ENCODE data around the gene CLDN4.
"Not testable (repeated sequence)": the region's sequence is repeated elsewhere in the genome, so short reads cannot be mapped to it uniquely, and the experiment has no call there.

CLDN4 gene

GRCh38 chr7:73830681-73831583 is at the start of gene CLDN4:
CLDN4 (plus strand) TSS chr7:73830996; CDS start chr7:73831202, 206 bp downstream.
- DNase-seq = no peak

DNA sequence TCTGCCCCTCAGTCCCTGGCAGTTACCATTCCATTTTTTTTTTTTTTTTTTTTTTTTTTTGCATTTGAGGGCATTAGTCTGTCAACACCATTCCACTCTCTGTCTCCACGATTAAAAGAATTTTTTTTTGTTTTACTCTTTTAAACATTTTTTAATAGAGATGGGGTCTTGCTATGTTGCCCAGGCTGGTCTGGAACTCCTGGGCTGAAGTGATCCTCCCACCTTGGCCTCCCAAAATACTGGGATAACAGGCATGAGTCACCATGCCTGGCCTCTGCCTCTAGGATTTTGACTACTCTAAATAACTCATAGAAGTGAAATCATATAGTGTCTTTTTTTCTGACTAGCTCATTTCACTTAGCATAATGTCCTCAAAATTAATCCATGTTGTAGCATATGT is 44.2 kb upstream of the CLDN4 start:
- DNase-seq = no peak

DNA sequence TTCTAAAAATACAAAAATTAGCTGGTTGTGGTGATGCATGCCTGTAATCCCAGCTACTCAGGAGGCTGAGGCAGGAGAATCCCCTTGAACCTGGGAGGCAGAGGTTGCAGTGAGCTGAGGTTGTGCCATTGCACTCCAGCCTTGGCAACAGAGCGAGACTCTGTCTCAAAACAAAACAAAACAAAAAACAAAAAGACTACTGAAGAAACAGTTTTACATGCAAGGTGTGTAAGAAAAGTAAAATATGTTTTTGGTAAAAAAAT is 43.1 kb upstream of the CLDN4 start:
- DNase-seq = not testable (repeated sequence)

GRCh38 chr7:73789051-73789450 is 41.7 kb upstream of the CLDN4 start:
- DNase-seq = no peak

GRCh38 chr7:73791170-73791690 is 39.6 kb upstream of the CLDN4 start:
- DNase-seq = not testable (repeated sequence)

DNA sequence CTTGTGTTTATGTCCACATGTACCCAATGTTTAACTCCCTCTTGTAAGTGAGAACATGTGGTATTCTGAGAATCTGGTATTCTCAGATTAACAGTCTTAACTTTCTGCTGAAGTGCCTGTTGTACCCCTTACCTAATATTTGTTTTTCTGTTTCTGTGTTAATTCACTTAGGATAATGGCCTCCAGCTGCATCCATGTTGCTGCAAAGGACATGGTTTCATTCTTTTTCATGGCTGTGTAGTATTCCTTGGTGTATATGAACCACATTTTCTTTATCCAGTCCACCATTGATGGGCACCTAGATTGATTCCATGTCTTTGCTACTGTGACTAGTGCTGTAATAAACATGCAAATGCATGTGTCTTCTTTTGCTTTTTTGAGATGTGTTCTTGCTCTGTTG is 35.6 kb upstream of the CLDN4 start:
- DNase-seq = not testable (repeated sequence)

- DNase-seq = not testable (repeated sequence)
These were observed 34.1 kb upstream of the CLDN4 start for GRCh38 chr7:73796656-73797055.

GRCh38 chr7:73797176-73797575 is 33.6 kb upstream of the CLDN4 start:
- DNase-seq = not testable (repeated sequence)

DNA sequence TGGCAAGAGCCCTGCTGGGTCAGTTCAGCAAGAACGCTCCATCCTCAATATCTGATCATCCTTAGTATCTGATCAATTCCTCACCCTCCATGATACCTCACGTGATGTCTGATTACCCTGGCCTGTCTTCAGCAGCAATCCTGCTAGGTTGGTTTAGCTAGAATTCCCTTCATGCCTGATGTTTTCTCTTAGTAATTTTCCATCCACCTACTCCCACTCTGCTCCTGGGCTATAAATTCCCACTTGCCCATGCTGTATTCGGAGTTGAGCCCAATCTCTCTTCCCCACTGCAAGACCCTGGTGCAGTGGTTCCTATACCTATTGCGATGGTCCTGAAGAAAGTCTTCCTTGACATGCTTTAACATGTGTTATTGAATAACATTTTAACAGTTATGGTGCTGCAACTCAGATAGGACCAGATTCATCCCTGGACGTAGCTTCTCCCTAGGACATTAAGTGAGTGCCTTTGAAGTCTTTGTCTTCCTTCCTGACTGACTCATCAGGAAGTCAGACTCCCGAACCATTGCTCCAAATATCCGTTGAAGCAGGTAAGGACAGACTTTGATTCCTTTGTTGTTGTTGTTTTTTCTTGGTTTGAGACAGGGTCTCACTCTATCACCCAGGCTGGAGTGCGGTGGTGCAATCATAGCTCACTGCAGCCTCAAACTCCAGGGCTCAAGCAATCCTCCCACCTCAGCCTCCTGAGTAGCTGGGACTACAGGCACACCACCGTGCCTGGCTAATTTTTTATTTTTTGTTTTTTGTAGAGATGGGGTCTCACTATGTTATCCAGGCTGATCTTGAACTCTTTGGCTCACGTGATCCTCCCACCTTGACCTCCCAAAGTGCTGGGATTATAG is 31.3 kb upstream of the CLDN4 start:
- no peak for DNase-seq

DNA sequence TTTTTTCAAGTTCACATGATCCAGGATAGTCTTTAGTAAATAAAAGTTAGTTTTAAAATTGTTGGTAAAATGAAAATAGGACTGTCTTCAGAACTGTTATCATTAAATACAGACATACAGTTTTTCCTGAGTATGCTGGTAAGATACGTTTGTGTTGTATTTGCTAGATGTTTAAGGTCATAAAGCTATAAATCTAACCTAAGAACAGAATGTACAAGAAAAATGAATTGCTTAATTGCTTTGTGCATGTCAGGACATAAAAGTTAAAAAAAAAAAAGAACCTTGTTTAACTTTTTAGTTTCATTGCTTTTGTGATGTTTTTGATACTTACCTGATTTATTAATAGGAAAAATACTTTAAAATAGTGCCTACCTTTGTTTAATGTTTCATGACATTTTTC is 29.2 kb upstream of the CLDN4 start:
- no peak for DNase-seq

- no peak for DNase-seq
These were observed 28.3 kb upstream of the CLDN4 start for GRCh38 chr7:73802459-73802858.

DNA sequence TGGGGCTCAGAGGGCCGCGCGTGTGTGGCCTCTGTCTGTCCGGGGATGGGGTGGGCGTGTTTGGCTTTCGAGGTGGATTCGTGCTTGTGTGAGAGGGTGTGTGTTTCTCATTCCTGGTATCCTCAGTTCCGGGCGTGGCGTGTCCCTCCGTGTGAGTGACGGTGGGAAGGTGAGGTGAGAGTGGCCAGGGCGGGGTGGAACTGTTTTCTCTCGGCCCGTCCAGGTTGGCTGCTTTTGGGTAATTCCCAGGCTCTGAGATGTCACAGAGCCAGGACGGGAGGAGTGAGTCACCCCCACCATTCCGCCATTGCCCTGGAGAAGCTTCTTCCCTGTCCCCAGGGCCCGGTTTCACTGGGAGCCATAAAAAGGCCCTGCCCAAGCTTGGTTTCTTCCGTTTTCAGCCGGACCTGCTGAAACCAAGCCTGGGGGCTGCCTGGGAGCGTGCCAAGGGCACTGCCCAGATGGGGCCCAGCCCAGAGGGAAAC is 21.3 kb upstream of the CLDN4 start:
- DNase-seq = no peak

GRCh38 chr7:73810998-73811360 is 19.8 kb upstream of the CLDN4 start:
- DNase-seq = no peak

- peak in 4 of 6 experiments; percentile 11 to 26 (median 19) for DNase-seq
These were observed 19.0 kb upstream of the CLDN4 start for GRCh38 chr7:73811760-73812168.

DNA sequence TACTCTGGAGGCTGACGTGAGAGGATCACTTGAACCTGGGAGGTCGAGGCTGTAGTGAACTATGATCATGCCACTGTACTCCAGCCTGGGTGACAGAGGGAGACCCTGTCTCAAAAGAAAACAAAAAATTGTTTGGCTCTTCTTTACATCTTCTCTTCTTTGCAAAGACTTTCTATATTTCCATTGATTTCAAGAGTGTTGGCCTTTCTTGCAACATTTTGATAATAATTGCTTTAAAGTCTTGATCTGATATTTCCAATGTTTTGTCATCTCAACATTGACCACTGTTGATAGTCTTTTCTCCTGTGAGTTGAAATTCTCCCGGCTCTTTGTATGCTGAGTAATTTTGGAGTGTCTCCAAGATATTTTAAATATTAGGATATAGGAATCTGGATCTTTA is 17.8 kb upstream of the CLDN4 start:
- no peak for DNase-seq

GRCh38 chr7:73815436-73815835 is 15.4 kb upstream of the CLDN4 start:
- no peak for DNase-seq

GRCh38 chr7:73817121-73817520 is 13.7 kb upstream of the CLDN4 start:
- DNase-seq = no peak

- no peak for DNase-seq
These were observed 10.8 kb upstream of the CLDN4 start for GRCh38 chr7:73820013-73820412.

- DNase-seq = not testable (repeated sequence)
These were observed 9.1 kb upstream of the CLDN4 start for GRCh38 chr7:73821597-73822285.

GRCh38 chr7:73822319-73823173 is 8.2 kb upstream of the CLDN4 start:
- no peak for DNase-seq

DNA sequence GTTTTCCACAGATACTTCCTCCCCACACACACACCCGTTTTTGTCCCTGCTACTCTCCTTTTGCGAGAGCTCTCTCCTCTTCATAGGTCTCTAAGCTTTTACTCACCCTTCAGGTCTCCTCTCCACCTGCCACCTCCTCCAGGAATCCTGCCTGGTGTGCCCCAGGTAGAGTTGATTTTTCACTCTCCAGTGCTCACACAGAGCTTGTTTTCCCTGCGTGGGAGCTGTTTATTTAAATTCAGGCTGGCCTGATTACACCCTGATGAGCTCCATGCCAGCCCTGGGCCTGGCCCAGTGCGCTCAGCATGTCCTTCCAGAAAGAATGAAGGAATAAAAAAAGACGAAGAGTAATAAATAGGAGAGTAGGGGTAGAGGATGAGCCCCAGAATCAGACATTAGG is 7.5 kb upstream of the CLDN4 start:
- DNase-seq = no peak

All from stimulated activated naive CD4-positive, alpha-beta T cell (primary cell).